Skeletal muscle satellite cell (primary cell): ENCODE measurements around the gene FAXC.
"Not testable (repeated sequence)": the region's sequence is repeated elsewhere in the genome, so short reads cannot be mapped to it uniquely, and the experiment has no call there.

ENCODE experiments used
- H3K27me3 ChIP-seq: 2 replicates; pipeline ENCODE4 v1.7.0; 2013; ENCODE audit warnings: low read length; ENCODE audit not compliant: control insufficient read depth, insufficient read depth
- H3K36me3 ChIP-seq: 2 replicates; pipeline ENCODE4 v1.7.0; 2013; ENCODE audit warnings: mild to moderate bottlenecking, control low read depth, low read length; ENCODE audit not compliant: insufficient read depth
- H3K4me1 ChIP-seq: 2 replicates; pipeline ENCODE4 v1.7.0; 2013; ENCODE audit warnings: low read length; ENCODE audit not compliant: control insufficient read depth, insufficient read depth
- H3K4me2 ChIP-seq: 2 replicates; pipeline ENCODE4 v1.7.0; 2013; ENCODE audit warnings: mild to moderate bottlenecking, low read length
- H3K4me3 ChIP-seq: 2 replicates; pipeline ENCODE4 v1.7.0; 2013; ENCODE audit warnings: low read length
- H3K9ac ChIP-seq: 2 replicates; pipeline ENCODE4 v1.7.0; 2013; ENCODE audit warnings: mild to moderate bottlenecking, low read depth, low read length, moderate library complexity
- H3K9me3 ChIP-seq: replicated peaks from 2 replicates; pipeline ENCODE4 v1.7.0; 2013; ENCODE audit warnings: mild to moderate bottlenecking, control low read depth, low read length

The FAXC gene

DNA sequence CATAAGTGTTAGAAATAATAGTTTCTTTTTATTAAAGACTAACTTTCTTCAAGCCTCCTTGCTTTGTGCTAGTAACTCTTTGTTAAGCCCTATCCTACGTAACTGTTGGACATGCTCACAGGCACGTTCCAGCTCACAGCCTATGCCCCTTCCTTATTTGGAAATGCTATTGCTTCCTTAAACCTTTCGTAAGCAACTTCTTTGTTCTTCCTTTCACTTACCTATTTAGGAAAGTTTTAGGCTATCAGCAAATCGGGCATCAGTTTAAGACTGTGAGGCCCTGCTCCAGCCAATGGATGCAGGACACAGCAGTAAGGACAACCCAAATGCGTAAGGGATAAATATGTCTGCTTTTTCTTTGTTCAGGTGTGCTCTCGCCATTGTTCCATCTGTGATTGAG lies 14.2 kb downstream of the FAXC start:
- H3K4me1 ChIP-seq, H3K9ac ChIP-seq, H3K4me2 ChIP-seq, H3K4me3 ChIP-seq, H3K27me3 ChIP-seq, H3K36me3 ChIP-seq, H3K9me3 ChIP-seq: not testable (repeated sequence)

DNA sequence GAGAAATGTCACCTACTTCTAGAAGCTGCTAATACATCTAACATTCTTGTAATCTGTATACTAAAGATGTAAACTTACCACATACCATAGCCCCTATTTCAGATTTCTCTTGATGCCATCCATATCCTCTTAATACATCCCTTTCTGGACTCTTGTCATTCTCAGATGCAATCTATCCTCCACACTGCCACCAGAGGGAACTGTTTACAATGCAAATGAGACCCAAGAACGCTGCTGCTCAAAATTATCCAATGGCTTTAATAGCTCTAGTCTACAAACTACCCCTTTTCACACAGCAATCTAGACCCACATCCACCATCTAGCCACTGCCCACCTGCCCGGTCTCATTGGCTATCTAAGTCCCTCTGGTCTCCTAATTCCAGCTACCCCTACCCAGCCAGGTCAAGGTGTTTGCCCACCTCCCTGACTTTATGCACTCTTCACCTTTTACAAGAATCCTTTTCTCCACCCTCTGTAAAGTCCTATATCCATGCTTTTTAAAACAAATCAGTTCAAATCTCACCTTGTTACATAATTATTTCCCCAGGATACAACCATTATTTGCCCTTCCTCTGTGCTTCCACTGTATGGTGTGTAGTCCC lies 14.8 kb downstream of the FAXC start:
- Histone ChIP-seq H3K4me3 (no peak overlapping the region), H3K27me3 (no peaks in the 10 kb centered on the region), H3K36me3 (no peaks in the 10 kb centered on the region), H3K9me3 (no peaks in the 10 kb centered on the region), H3K4me2 (no peak overlapping the region), H3K4me1 (no peaks in the 10 kb centered on the region), H3K9ac (no peak overlapping the region)

- Histone ChIP-seq H3K9ac (no peak overlapping the region), H3K4me1 (no peaks in the 10 kb centered on the region), H3K36me3 (no peaks in the 10 kb centered on the region), H3K27me3 (no peaks in the 10 kb centered on the region), H3K4me3 (no peak overlapping the region), H3K9me3 (no peaks in the 10 kb centered on the region), H3K4me2 (no peak overlapping the region)
These were observed 16.4 kb downstream of the FAXC start for GRCh38 chr6:99333068-99333467.

- no peaks in the 10 kb centered on the region for H3K36me3 ChIP-seq
- H3K4me3 ChIP-seq: no peak overlapping the region
- no peaks in the 10 kb centered on the region for H3K9me3 ChIP-seq
- no peak overlapping the region for H3K4me2 ChIP-seq
- H3K27me3 ChIP-seq: no peaks in the 10 kb centered on the region
- H3K9ac ChIP-seq: no peak overlapping the region
- no peaks in the 10 kb centered on the region for H3K4me1 ChIP-seq
These were observed 17.9 kb downstream of the FAXC start for GRCh38 chr6:99331531-99331930.

- Histone ChIP-seq H3K36me3 (no peaks in the 10 kb centered on the region), H3K27me3 (no peaks in the 10 kb centered on the region), H3K4me1 (no peaks in the 10 kb centered on the region), H3K4me3 (no peak overlapping the region), H3K9me3 (no peaks in the 10 kb centered on the region), H3K4me2 (no peak overlapping the region), H3K9ac (no peak overlapping the region)
These were observed 19.3 kb downstream of the FAXC start for GRCh38 chr6:99330159-99330558.

DNA sequence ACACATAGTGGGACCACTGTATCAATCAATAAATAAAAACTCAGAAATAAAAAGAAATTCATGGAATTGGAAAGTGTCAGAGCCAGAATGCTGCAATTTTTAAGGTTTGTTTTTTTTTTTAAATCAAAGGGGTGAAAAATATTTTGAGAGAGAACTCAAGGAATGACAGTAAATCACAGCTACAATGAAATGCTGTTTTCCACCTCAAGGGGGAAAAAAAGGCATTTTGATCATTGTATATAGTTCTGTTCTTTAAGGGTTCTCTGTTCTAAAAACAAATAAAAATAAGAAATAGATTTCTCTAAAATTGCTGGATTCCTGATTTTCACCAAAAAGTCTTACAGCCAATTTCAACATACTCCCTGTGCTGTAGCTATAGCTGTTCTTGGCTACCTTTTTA lies 24.5 kb downstream of the FAXC start:
- Histone ChIP-seq H3K36me3 (no peaks in the 10 kb centered on the region), H3K4me2 (no peak overlapping the region), H3K9me3 (no peaks in the 10 kb centered on the region), H3K4me1 (no peaks in the 10 kb centered on the region), H3K27me3 (no peaks in the 10 kb centered on the region), H3K9ac (no peak overlapping the region), H3K4me3 (no peak overlapping the region)

DNA sequence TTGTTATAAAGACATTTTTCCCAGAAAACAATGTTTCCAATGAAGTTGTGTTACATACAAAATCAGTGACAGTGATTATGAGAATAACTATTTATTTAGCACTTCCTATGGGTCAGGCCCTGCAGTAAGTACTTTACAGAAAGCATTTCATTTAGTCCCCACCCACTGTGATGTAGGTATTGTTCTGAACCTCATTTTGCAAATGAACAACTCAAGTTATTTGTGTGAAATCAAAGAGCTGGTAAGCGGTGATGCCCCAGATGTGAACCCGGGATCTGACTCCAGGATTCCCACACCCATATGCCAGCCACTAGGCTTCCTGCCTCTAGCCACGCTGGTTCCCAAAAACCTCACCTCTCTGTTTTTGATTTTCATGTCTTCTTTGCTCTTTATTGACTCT lies 30.9 kb downstream of the FAXC start:
- H3K4me3 ChIP-seq: no peak overlapping the region
- no peaks in the 10 kb centered on the region for H3K4me1 ChIP-seq
- H3K9me3 ChIP-seq: no peaks in the 10 kb centered on the region
- no peaks in the 10 kb centered on the region for H3K36me3 ChIP-seq
- H3K9ac ChIP-seq: no peak overlapping the region
- no peaks in the 10 kb centered on the region for H3K27me3 ChIP-seq
- no peak overlapping the region for H3K4me2 ChIP-seq

DNA sequence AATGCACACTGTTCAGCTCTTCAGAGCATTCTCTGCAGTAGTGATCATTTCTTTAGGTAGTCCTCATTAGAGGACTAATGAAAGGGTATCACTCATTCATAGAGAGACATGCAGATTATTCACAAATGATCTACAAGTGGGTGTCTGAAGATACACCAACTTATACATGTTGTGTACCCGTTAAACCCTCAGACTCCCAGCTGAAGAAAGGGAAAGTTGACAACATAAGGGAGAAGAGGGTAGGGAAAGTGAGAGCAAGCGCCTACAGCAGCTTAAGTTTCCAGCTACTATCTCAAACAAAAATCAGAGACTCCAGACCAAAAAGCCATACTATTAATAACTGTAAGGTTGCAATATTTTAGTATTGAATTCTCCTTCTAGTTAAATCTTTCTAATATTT lies 37.1 kb downstream of the FAXC start:
- Histone ChIP-seq H3K4me2 (no peak overlapping the region), H3K4me3 (no peak overlapping the region), H3K27me3 (no peaks in the 10 kb centered on the region)

GRCh38 chr6:99310553-99310952 lies 38.9 kb downstream of the FAXC start:
- H3K9ac ChIP-seq: no peak overlapping the region
- no peaks in the 10 kb centered on the region for H3K27me3 ChIP-seq
- no peaks in the 10 kb centered on the region for H3K36me3 ChIP-seq
- H3K4me2 ChIP-seq: no peak overlapping the region
- H3K4me3 ChIP-seq: no peak overlapping the region
- H3K9me3 ChIP-seq: no peaks in the 10 kb centered on the region
- H3K4me1 ChIP-seq: no peaks in the 10 kb centered on the region

More for the DNA sequence above, 37.1 kb downstream of the FAXC start:
- Histone ChIP-seq H3K9me3 (no peaks in the 10 kb centered on the region), H3K36me3 (no peaks in the 10 kb centered on the region), H3K4me1 (no peaks in the 10 kb centered on the region), H3K9ac (no peak overlapping the region)

DNA sequence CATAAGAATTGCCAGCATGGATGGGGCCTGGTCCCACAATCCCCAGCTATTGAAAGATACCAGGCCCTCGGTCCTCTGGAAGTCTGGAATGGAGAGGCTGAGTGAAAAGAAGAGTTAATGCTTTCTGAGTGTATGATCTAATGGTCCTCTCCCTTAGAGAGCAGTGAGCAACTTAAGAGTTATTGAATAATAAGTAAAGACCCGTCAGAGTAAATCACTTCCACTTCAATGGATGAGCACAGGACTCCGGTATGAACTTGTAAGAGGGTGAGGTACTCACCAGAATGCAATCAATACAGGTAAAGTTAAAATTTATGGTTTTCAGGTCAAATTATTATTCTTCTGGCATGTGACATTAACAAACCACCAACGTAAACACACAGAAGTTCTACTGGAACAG lies 39.9 kb downstream of the FAXC start:
- no peak overlapping the region for H3K9ac ChIP-seq
- H3K36me3 ChIP-seq: no peaks in the 10 kb centered on the region
- no peak overlapping the region for H3K4me2 ChIP-seq
- H3K27me3 ChIP-seq: no peaks in the 10 kb centered on the region
- H3K4me3 ChIP-seq: no peak overlapping the region
- no peaks in the 10 kb centered on the region for H3K4me1 ChIP-seq
- H3K9me3 ChIP-seq: no peaks in the 10 kb centered on the region

DNA sequence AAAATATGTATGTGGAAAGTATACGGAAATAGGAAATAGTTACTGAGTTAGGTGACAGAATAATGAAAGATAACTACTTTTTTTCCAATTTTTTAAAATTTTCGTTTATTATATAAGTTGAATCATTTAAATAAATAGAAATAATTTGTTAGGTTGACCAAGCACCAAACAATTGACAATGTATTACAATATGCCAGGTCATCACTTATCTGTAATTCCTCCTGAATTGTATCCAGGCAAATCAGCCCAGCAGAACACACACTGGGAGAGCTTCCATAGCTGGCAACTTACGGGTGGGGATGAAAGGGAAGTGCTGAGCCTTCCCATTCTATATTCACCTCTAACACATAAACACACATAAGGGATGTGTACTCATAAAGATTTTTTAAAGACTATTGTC lies 40.7 kb downstream of the FAXC start:
- H3K4me3 ChIP-seq: no peak overlapping the region
- H3K27me3 ChIP-seq: no peaks in the 10 kb centered on the region
- H3K9me3 ChIP-seq: no peaks in the 10 kb centered on the region

GRCh38 chr6:99307295-99307907 lies 42.1 kb downstream of the FAXC start:
- Histone ChIP-seq H3K4me1 (no peaks in the 10 kb centered on the region), H3K27me3 (no peaks in the 10 kb centered on the region), H3K9ac (no peak overlapping the region), H3K4me2 (no peak overlapping the region), H3K9me3 (no peaks in the 10 kb centered on the region), H3K36me3 (no peaks in the 10 kb centered on the region), H3K4me3 (no peak overlapping the region)

More for the DNA sequence above, 40.7 kb downstream of the FAXC start:
- Histone ChIP-seq H3K9ac (no peak overlapping the region), H3K4me2 (no peak overlapping the region), H3K4me1 (no peaks in the 10 kb centered on the region), H3K36me3 (no peaks in the 10 kb centered on the region)
